HL-60 (cell line): ENCODE measurements around the gene KRT86.

ENCODE experiments used
- DNase-seq, 2 experiments: peaks; one replicate each; pipeline ENCODE4 v3.0.0-alpha.2; 2010 to 2020; ENCODE audit warnings: low read depth in 1 of 2, low spot score in 1 of 2
- H3K27ac ChIP-seq: fragments of 250-450 bp; sonication (Bioruptor Pico); replicated peaks from 2 replicates; pipeline ENCODE4 v1.5.1; 2020; ENCODE audit warnings: mild to moderate bottlenecking, moderate library complexity
- H3K27me3 ChIP-seq: fragments of 250-450 bp; sonication (Bioruptor Pico); 2 replicates; pipeline ENCODE4 v1.5.1; 2021; ENCODE audit warnings: mild to moderate bottlenecking, moderate library complexity; ENCODE audit not compliant: insufficient read depth, poor library complexity, severe bottlenecking
- H3K4me3 ChIP-seq: replicated peaks from 2 replicates; pipeline ENCODE4 v1.5.1; 2011; ENCODE audit warnings: mild to moderate bottlenecking, control low read depth, low read length; ENCODE audit not compliant: insufficient read depth
- CTCF ChIP-seq: IDR thresholded peaks from one replicate; pipeline ENCODE4 v1.5.1; 2011; ENCODE audit warnings: low read length, control low read depth, inconsistent platforms; ENCODE audit not compliant: insufficient read depth
- GABPA ChIP-seq: IDR thresholded peaks from 2 replicates; pipeline ENCODE4 v1.6.1; 2012; ENCODE audit warnings: low read depth
- POLR2AphosphoS5 ChIP-seq: IDR thresholded peaks from 2 replicates; pipeline ENCODE4 v1.6.1; 2012; ENCODE audit warnings: low read depth
- REST ChIP-seq: IDR thresholded peaks from 2 replicates; pipeline ENCODE4 v1.6.1; 2012; ENCODE audit warnings: low read depth; ENCODE audit not compliant: insufficient replicate concordance
- SPI1 ChIP-seq: IDR thresholded peaks from 2 replicates; pipeline ENCODE4 v1.6.1; 2012; ENCODE audit warnings: low read depth, mild to moderate bottlenecking, borderline replicate concordance

The KRT86 gene

GRCh38 chr12:52322069-52322468, 47.6 kb downstream of the KRT86 start:
- Histone ChIP-seq H3K27me3 (peaks cover 16% of the 10 kb centered on the region), H3K4me3 (no peak overlapping the region), H3K27ac (no peak overlapping the region)
- no peak for DNase-seq
- no peak for TF ChIP-seq REST
- no peak for TF ChIP-seq GABPA
- TF ChIP-seq CTCF: no peak
- no peak for TF ChIP-seq SPI1
- no peak for TF ChIP-seq POLR2AphosphoS5

- Histone ChIP-seq H3K27ac (no peak overlapping the region), H3K27me3 (peaks cover 16% of the 10 kb centered on the region), H3K4me3 (no peak overlapping the region)
- no peak for TF ChIP-seq POLR2AphosphoS5
- no peak for TF ChIP-seq CTCF
- no peak for TF ChIP-seq REST
- TF ChIP-seq SPI1: no peak
- TF ChIP-seq GABPA: no peak
- DNase-seq: no peak
These were observed 48.6 kb downstream of the KRT86 start for GRCh38 chr12:52323001-52323400.

- Histone ChIP-seq H3K27ac (no peak overlapping the region), H3K27me3 (peaks cover 16% of the 10 kb centered on the region), H3K4me3 (no peak overlapping the region)
- no peak for TF ChIP-seq POLR2AphosphoS5
- no peak for TF ChIP-seq REST
- TF ChIP-seq SPI1: no peak
- TF ChIP-seq CTCF: no peak
- TF ChIP-seq GABPA: no peak
- no peak for DNase-seq
These were observed 49.1 kb downstream of the KRT86 start for GRCh38 chr12:52323416-52324152.
